Common myeloid progenitor, CD34-positive (primary cell): ENCODE results near the gene NBDY.

Experiments used
- CTCF ChIA-PET: fragments of 350-600 bp; sonication (Branson Sonifier 250); formaldehyde crosslinking; loops from one replicate; lab custom pipeline; 2021; ENCODE audit warnings: antibody characterized with exemption; lab: Charles Lee
- POLR2A ChIA-PET: fragments of 350-600 bp; sonication (Branson Sonifier 250); formaldehyde crosslinking; loops from one replicate; lab custom pipeline; 2021; ENCODE audit warnings: antibody characterized with exemption; lab: Charles Lee
- DNase-seq, 3 donors: peaks; one replicate each; pipeline versions ENCODE4 v3.0.0 to v3.0.0-alpha.2; 2013
- H3K27ac ChIP-seq, 2 experiments: 1 replicate in 1 of 2; 2 replicates in 1 of 2; pipeline ENCODE4 v1.7.0; 2013; ENCODE audit warnings: inconsistent platforms in 2 of 2, low read length in 2 of 2, mild to moderate bottlenecking in 2 of 2, low read depth in 1 of 2, moderate library complexity in 1 of 2; ENCODE audit not compliant: severe bottlenecking in 2 of 2, insufficient read depth in 1 of 2, poor library complexity in 1 of 2
- H3K27me3 ChIP-seq, 5 experiments: replicated peaks in 2 of 5; 1 replicate in 3 of 5; 2 replicates in 2 of 5; pipeline versions ENCODE4 v1.6.1 to v1.7.0; 2013; ENCODE audit warnings: low read length in 4 of 5, mild to moderate bottlenecking in 2 of 5, moderate library complexity in 2 of 5, inconsistent platforms in 1 of 5; ENCODE audit not compliant: insufficient read depth in 5 of 5, control insufficient read depth in 4 of 5
- H3K36me3 ChIP-seq, 4 experiments: 1 replicate in 2 of 4; 2 replicates in 2 of 4; pipeline versions ENCODE4 v1.6.1 to v1.7.0; 2013; ENCODE audit warnings: low read length in 3 of 4, control low read depth in 1 of 4, mild to moderate bottlenecking in 1 of 4; ENCODE audit not compliant: control insufficient read depth in 4 of 4, insufficient read depth in 4 of 4
- H3K4me1 ChIP-seq, 4 experiments: 1 replicate in 3 of 4; 2 replicates in 1 of 4; pipeline versions ENCODE4 v1.6.1 to v1.7.1; 2013; ENCODE audit warnings: low read length in 3 of 4, mild to moderate bottlenecking in 3 of 4, control low read depth in 1 of 4, inconsistent platforms in 1 of 4, moderate library complexity in 1 of 4; ENCODE audit not compliant: control insufficient read depth in 4 of 4, insufficient read depth in 4 of 4; ENCODE audit errors: control extremely low read depth in 1 of 4
- H3K4me3 ChIP-seq, 7 experiments: 1 replicate in 4 of 7; 2 replicates in 3 of 7; pipeline versions ENCODE4 v1.5.1 to v1.7.0; 2013; ENCODE audit warnings: mild to moderate bottlenecking in 7 of 7, low read length in 6 of 7, moderate library complexity in 6 of 7, inconsistent platforms in 2 of 7, low read depth in 2 of 7, control low read depth in 1 of 7; ENCODE audit not compliant: insufficient read depth in 4 of 7, control insufficient read depth in 1 of 7; ENCODE audit errors: extremely low read depth in 1 of 7
- H3K9me3 ChIP-seq, 5 experiments: 1 replicate in 4 of 5; 2 replicates in 1 of 5; pipeline versions ENCODE4 v1.6.1 to v1.7.1; 2013; ENCODE audit warnings: low read length in 4 of 5, mild to moderate bottlenecking in 2 of 5, inconsistent platforms in 1 of 5, low read depth in 1 of 5, moderate library complexity in 1 of 5; ENCODE audit not compliant: control insufficient read depth in 4 of 5, insufficient read depth in 2 of 5; ENCODE audit errors: control extremely low read depth in 1 of 5
- WGBS: methylation state at CpG from one replicate; pipeline ENCODE4 v1.1.5; 2013; ENCODE audit not compliant: insufficient coverage; 5-methylcytosine and 5-hydroxymethylcytosine counted together

The NBDY gene

GRCh38 chrX:56785442-56785841 is 56.4 kb downstream of the NBDY start:
- no peak overlapping the region for H3K4me3 ChIP-seq
- peaks cover 0 to 38% (median 4%) of the 10 kb centered on the region in 4 experiments for H3K36me3 ChIP-seq
- no peaks in the 10 kb centered on the region for H3K9me3 ChIP-seq
- ChIA-PET CTCF (no interaction called here), POLR2A (no interaction called here)
- H3K4me1 ChIP-seq, result peaks cover 0 to 5% (median 1%) of the 10 kb centered on the region in 4 experiments
- peaks cover 0 to 5% (median 0%) of the 10 kb centered on the region in 5 experiments for H3K27me3 ChIP-seq
- H3K27ac ChIP-seq, result no peak overlapping the region
- no peak for DNase-seq
- 96% methylated on average over 5 of the region's 7 CpGs for WGBS

- no peak overlapping the region for H3K4me3 ChIP-seq
- POLR2A ChIA-PET, result no interaction called here
- peaks cover 0 to 38% (median 4%) of the 10 kb centered on the region in 4 experiments for H3K36me3 ChIP-seq
- CTCF ChIA-PET, result interaction anchor here (0.6 kb wide), 1 partner anchor 160 kb away, joined by 3 read pairs; no protein-coding TSS in a partner anchor
- H3K4me1 ChIP-seq, result peaks cover 0 to 3% (median 0%) of the 10 kb centered on the region in 4 experiments
- DNase-seq, result no peak
- WGBS, result 90% methylated on average over 6 of the region's 9 CpGs
- no peak overlapping the region for H3K27ac ChIP-seq
- no peaks in the 10 kb centered on the region for H3K9me3 ChIP-seq
- H3K27me3 ChIP-seq, result no peaks in the 10 kb centered on the region
These were observed 58.1 kb downstream of the NBDY start for GRCh38 chrX:56786889-56787733.

- no peaks in the 10 kb centered on the region for H3K9me3 ChIP-seq
- peaks cover 0 to 36% (median 5%) of the 10 kb centered on the region in 4 experiments for H3K36me3 ChIP-seq
- no peak overlapping the region for H3K27ac ChIP-seq
- CTCF ChIA-PET, result no interaction called here
- H3K4me3 ChIP-seq, result no peak overlapping the region
- H3K4me1 ChIP-seq, result peaks cover 0 to 3% (median 0%) of the 10 kb centered on the region in 4 experiments
- POLR2A ChIA-PET, result no interaction called here
- 86% methylated on average over 4 of the region's 5 CpGs for WGBS
- DNase-seq, result no peak
- no peaks in the 10 kb centered on the region for H3K27me3 ChIP-seq
These were observed 58.7 kb downstream of the NBDY start for GRCh38 chrX:56787734-56788152.

GRCh38 chrX:56788229-56788628 is 59.2 kb downstream of the NBDY start:
- no peaks in the 10 kb centered on the region for H3K4me1 ChIP-seq
- 58% methylated on average over 2 of the region's 3 CpGs for WGBS
- peak in 2 of 3 donors; percentile 50 to 67 for DNase-seq
- ChIA-PET POLR2A (no interaction called here), CTCF (no interaction called here)
- peaks cover 0 to 32% (median 5%) of the 10 kb centered on the region in 4 experiments for H3K36me3 ChIP-seq
- H3K27me3 ChIP-seq, result no peaks in the 10 kb centered on the region
- no peaks in the 10 kb centered on the region for H3K9me3 ChIP-seq
- H3K4me3 ChIP-seq, result peak overlapping the region in 2 of 7 experiments; percentile 55 to 59
- H3K27ac ChIP-seq, result no peak overlapping the region

GRCh38 chrX:56788717-56789122 is 59.7 kb downstream of the NBDY start:
- H3K27me3 ChIP-seq, result no peaks in the 10 kb centered on the region
- H3K4me1 ChIP-seq, result no peaks in the 10 kb centered on the region
- DNase-seq, result peak in 2 of 3 donors; percentile 39 to 80
- WGBS, result 69% methylated on average over 6 of the region's 7 CpGs
- CTCF ChIA-PET, result no interaction called here
- POLR2A ChIA-PET, result no interaction called here
- no peak overlapping the region for H3K27ac ChIP-seq
- peaks cover 0 to 29% (median 5%) of the 10 kb centered on the region in 4 experiments for H3K36me3 ChIP-seq
- no peaks in the 10 kb centered on the region for H3K9me3 ChIP-seq
- H3K4me3 ChIP-seq, result peak overlapping the region in 2 of 7 experiments; percentile 55 to 59

- Histone ChIP-seq H3K36me3 (peaks cover 0 to 21% (median 3%) of the 10 kb centered on the region in 4 experiments), H3K4me3 (no peak overlapping the region), H3K4me1 (no peaks in the 10 kb centered on the region), H3K9me3 (no peaks in the 10 kb centered on the region), H3K27me3 (no peaks in the 10 kb centered on the region), H3K27ac (no peak overlapping the region)
- DNase-seq, result no peak
- WGBS, result 87% methylated on average over 6 of the region's 7 CpGs
- ChIA-PET POLR2A (no interaction called here), CTCF (no interaction called here)
These were observed 60.6 kb downstream of the NBDY start for GRCh38 chrX:56789518-56790070.

GRCh38 chrX:56790778-56791177 is 61.7 kb downstream of the NBDY start:
- no peak for DNase-seq
- H3K36me3 ChIP-seq, result peaks cover 0 to 21% (median 3%) of the 10 kb centered on the region in 4 experiments
- 98% methylated on average over 7 of the region's 7 CpGs for WGBS
- no peak overlapping the region for H3K4me3 ChIP-seq
- H3K9me3 ChIP-seq, result no peaks in the 10 kb centered on the region
- ChIA-PET POLR2A (no interaction called here), CTCF (no interaction called here)
- no peaks in the 10 kb centered on the region for H3K27me3 ChIP-seq
- H3K4me1 ChIP-seq, result no peaks in the 10 kb centered on the region
- H3K27ac ChIP-seq, result no peak overlapping the region
